ENCODE measurements around the gene PRDX2.
"Not testable (repeated sequence)": the region's sequence is repeated elsewhere in the genome, so short reads cannot be mapped to it uniquely, and the experiment has no call there.

Gene PRDX2

DNA sequence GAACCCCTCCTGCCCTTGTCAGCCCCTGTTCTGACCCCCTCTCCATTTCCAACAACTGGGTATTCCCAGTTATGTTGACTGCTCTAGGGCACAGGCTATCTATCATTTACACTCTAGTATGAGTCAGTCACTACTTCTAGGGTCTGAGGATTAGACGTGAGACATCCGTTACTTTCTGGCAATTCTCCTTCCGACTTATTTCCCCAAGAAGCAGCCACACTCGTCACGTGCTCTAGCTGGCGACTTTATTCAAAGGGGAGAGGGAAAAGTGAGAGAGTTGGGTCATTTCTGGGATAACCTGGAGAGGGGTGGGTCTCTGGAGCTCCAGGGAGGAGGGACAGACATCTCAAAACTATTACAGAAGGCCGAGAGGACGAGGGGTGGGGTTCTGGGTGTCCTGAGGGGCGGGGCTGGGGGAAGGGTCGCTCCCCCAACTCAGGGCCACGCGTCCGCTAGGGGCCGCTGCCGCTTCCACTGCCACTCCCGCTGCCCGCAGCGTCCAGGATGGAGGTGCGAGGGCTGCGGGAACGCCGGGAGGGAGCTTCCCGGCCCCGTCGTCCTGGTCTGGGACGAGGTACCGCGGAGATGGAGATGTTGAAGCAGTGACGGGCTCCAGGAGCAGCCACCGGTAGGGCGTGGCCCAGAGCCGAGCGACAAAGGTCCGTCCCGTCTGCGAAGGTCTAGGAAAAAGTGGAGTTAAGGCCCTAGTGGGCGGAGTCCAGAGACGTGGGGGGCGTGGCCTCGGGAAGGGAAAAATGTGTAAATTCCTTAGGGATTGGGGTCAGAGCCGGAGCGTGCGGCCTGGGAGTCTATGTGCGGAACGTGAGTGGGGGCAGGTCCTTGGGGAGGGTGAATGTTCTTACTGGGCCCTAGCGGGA is 23.9 kb upstream of the PRDX2 start:
- DNase-seq (ENCODE audit: low read depth in 1 of 2, low spot score in 1 of 2) = no peak

- no peak for DNase-seq (ENCODE audit: low read depth in 1 of 2, low spot score in 1 of 2)
These were observed 20.2 kb upstream of the PRDX2 start for GRCh38 chr19:12821761-12822160.

- DNase-seq (ENCODE audit: low read depth in 1 of 2, low spot score in 1 of 2) = not testable (repeated sequence)
These were observed 16.2 kb upstream of the PRDX2 start for GRCh38 chr19:12817810-12818209.

DNA sequence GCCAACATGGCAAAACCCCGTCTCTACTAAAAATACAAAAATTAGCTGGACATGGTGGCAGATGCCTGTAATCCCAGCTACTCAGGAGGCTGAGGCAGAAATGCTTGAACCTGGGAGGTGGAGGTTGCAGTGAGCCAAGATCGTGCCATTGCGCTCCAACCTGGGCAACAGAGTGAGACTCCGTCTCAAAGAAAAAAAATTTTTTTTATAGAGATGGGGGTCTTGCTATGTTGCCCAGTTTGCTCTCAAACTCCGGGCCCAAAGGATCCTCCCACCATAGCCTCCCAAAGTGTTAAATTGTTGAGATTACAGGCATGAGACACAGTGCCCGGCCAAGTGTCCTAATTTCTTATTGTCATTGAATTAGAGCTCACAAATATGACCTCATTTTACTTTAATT is 15.6 kb upstream of the PRDX2 start:
- not testable (repeated sequence) for DNase-seq (ENCODE audit: low read depth in 1 of 2, low spot score in 1 of 2)

GRCh38 chr19:12815088-12815487 is 13.5 kb upstream of the PRDX2 start:
- DNase-seq (ENCODE audit: low read depth in 1 of 2, low spot score in 1 of 2) = no peak

DNA sequence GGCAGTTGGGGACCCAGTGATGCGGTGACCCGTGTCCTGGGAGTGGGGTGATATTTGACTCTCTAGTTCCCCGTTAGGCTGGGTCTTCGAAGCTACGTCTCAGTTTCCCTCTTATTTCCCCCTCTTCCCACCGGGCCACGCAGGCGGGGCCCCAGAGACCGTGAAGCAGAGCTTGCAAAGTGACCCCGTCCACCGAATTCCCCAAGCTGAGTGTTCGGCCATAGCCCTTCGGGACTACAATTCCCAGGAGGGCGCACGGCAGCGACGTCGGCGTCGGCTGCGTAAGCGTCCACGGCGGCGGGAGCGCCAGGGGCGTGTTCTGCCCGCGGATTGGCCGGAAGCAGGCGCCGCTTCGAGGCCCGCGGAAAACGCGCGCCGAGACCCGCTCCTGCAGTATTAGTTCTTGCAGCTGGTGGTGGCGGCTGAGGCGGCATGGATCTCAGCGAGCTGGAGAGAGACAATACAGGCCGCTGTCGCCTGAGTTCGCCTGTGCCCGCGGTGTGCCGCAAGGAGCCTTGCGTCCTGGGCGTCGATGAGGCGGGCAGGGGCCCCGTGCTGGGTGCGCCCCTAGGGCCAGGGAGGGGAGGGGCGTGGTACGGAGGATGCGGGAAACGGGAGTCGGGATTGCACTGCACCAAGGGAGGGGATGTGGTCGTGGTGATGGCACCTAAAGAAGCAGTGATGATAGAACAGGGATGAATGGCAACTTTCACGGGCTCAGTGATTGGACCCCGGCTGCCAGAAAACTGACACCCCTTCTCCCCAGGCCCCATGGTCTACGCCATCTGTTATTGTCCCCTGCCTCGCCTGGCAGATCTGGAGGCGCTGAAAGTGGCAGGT is 4.9 kb upstream of the PRDX2 start, which contains the start of gene RNASEH2A:
Gene RNASEH2A, plus strand, starts transcription at position 343 of the 840 bp plus-strand sequence. Its CDS starts 90 bp downstream, at position 433.
- peak; percentile 69 to 81 for DNase-seq (ENCODE audit: low read depth in 1 of 2, low spot score in 1 of 2)

DNA sequence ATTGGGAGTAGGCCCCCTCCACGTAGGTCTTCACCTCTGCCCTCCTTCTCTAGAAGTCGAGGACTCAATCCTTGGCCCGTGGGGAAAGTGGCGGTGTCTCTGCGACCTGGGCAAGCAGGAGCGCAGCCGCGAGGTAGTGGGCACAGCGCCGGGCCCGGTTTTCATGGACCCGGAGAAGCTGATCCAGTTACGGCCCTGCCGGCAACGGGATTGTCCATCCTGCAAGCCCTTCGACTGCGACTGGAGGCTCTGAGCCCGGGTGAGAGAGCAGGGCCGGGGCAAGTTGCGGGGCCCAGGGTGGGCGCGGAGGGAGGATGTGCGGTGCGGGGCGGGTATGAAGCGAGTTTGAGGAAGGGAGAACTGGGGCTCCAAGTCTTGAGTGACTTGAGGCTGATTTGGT is 2.5 kb upstream of the PRDX2 start:
- no peak for DNase-seq (ENCODE audit: low read depth in 1 of 2, low spot score in 1 of 2)

- DNase-seq (ENCODE audit: low read depth in 1 of 2, low spot score in 1 of 2) = no peak
These were observed 887 bp upstream of the PRDX2 start for GRCh38 chr19:12802267-12803106.

DNA sequence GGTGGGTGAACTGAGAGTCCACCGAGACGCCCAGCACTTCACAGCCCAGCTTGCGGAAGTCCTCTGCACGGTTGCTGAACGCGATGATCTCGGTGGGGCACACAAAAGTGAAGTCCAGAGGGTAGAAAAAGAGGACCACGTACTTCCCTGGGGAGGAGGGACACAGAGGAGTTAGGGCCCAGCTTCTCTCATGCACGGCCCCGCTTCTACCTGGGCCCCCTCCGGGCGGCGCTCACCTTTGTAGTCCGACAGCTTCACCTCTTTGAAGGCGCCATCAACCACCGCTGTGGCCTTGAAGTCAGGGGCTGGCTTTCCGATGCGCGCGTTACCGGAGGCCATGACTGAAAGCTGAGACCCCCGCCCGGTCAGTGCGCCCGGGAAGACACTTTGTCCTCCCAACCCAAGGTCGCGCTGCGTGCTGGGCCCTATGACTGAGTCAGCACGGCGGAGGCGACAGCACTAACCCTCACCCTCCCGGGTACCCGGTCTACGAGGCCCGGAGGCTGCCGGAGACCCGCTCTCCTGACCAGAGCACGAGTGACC is 606 bp downstream of the PRDX2 start:
- DNase-seq (ENCODE audit: low read depth in 1 of 2, low spot score in 1 of 2) = no peak

- DNase-seq (ENCODE audit: low read depth in 1 of 2, low spot score in 1 of 2) = no peak
These were observed 1.2 kb downstream of the PRDX2 start for GRCh38 chr19:12800466-12800770.

GRCh38 chr19:12799742-12800465 is 1.7 kb downstream of the PRDX2 start:
- no peak for DNase-seq (ENCODE audit: low read depth in 1 of 2, low spot score in 1 of 2)

DNA sequence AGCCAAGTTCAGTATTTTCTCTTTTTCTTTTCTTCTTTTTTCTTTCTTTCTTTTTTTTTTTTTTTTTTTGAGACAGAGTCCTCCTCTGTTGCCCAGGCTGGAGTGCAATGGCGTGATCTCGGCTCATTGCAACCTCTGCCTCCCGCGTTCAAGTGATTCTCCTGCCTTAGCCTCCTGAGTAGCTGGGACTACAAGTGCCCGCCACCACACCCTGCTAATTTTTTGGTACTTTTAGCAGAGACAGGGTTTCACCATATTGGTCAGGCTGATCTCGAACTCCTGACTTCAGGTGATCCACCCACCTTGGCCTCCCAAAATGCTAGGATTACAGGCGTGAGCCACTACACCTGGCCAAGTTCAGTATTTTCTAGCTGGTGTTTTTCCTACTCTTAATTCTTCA is 4.0 kb downstream of the PRDX2 start:
- DNase-seq (ENCODE audit: low read depth in 1 of 2, low spot score in 1 of 2) = not testable (repeated sequence)

DNA sequence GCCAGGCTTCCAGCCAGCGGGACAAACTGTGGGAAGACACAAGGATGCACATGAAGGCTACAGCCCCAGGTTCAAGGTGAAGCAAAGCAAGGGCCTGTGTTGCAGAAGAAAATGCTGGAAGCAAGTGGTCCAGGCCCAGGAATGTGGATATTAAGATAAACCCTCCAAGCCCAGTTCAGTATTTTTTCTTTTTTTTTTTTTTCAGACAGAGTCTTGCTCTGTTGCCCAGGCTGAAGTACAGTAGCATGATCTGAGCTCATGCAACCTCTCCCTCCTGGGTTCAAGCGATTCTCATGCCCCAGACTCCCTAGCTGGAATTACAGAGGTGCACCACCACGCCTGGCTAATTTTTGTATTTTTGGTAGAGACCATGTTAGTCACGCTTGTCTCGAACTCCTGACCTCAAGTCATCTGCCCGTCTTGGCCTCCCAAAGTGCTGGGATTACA is 4.4 kb downstream of the PRDX2 start:
- DNase-seq (ENCODE audit: low read depth in 1 of 2, low spot score in 1 of 2) = no peak

- DNase-seq (ENCODE audit: low read depth in 1 of 2, low spot score in 1 of 2) = peak; percentile 55 to 63
These were observed 5.2 kb downstream of the PRDX2 start for GRCh38 chr19:12796146-12797071.

DNA sequence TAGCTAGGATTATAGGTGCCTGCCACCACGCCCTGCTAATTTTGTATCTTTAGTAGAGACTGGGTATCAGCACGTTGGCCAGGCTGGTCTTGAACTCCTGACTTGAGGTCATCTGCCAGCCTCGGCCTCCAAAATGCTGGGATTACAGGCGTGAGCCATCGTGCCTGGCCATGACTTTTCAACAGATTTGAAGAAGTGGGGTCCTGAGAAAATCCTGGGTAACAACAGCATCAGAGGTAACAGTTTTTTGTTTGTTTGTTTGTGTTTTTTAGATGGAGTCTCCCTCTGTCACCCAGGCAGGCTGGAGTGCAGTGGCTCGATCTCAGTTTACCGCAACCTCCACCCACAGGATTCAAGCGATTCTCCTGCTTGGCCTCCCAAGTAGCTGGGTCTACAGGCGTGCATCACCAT is 6.6 kb downstream of the PRDX2 start:
- no peak for DNase-seq (ENCODE audit: low read depth in 1 of 2, low spot score in 1 of 2)

DNA sequence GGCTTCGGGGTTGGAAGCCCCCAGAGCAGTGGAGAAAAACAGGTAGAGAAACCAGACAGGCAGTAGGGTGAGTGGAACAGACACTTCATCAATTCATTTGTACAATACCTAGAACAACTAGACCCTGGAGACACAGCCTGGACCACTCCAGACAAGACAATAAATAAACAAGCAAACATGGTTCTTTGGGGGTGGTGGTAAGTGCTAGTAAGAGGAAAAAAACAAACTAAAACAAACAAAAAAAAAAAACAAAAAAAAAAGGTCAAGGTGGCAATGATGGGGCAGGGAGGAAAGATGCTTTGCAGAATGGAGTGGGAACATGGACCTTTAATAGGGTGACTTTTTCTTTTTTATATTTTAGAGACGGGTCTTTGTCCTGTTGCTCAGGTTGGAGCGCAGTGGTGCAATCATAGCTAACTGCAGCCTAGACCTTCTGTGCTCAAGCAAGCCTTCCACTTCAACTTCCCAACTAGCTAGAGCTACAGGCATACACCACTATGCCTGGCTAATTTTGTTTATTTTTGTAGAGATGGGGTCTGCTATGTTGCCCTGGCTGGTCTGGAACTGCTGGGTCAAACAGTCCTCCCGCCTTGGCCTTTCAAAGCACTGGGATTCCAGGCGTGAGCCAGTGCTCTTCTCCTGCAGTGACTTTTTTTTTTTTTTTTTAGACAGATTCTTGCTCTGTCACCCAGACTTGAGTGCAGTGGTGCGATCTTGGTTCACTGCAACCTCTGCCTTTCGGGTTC is 7.2 kb downstream of the PRDX2 start:
- no peak for DNase-seq (ENCODE audit: low read depth in 1 of 2, low spot score in 1 of 2)

DNA sequence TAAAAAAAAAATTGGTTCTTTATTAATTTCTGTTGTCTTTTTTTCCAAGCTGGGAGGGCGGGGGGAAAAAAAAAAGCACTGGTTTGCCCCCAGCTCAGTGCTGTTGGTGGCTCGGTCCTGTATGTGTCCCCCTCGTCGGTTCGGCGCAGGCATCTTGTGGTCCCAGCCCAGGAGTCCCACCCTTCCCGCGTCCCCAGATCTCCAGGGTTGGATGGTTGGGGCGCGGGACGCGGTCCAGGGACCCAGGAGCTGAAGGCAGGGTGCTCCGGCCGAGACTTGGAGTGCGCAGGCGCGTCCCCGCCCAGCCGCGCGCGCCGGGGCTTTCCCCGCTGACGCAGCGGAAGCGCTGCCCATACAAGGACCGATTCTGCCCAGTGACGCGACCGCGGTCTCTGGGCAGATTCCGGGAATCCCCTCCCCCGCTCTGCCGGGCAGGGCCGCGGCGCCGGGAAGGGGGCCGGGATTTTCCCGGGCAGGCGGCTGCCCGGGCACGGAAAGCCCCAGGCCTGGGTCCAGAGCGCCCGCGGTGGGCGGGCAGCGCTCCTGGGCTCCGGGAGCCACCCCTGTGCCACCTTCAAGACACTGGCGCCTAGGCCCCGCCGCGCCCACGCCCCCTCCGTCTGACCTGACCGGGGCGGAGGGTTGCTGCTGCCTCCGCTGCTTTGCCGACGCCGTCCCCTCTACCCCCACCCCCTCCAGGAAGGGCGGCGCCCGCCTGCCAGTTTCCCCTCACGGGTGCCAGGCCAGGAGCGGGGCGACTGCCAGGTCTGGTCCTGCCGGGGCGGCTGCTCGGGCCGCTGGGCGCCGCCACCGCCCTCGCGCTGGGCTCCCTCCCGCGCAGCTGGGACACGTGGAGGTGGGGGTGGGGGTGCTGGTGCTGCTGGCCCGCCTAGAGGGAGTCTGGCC is 8.1 kb downstream of the PRDX2 start:
- peak; percentile 80 to 92 for DNase-seq (ENCODE audit: low read depth in 1 of 2, low spot score in 1 of 2)
